K562 (cell line): Measurements from ENCODE around the gene ATM. TPM values are rescaled to one million over a fixed set of nuclear protein-coding genes. Genes with fewer than 3 reads are reported as not detected.

Source experiments
- HNRNPK ChIP-seq: fragments of 200-400 bp; formaldehyde crosslinking; IDR thresholded peaks from one replicate; pipeline ENCODE4 v1.6.1; 2018; ENCODE audit warnings: mild to moderate bottlenecking, low read depth, low read length; ENCODE audit not compliant: poor library complexity, severe bottlenecking
- NFE2L1 ChIP-seq: fragments of 450-650 bp; IDR thresholded peaks from 2 replicates; pipeline ENCODE4 v1.6.1; 2016; ENCODE audit warnings: missing genetic modification characterization, low read depth, mild to moderate bottlenecking, missing compliant biosample characterization, moderate library complexity, borderline replicate concordance
- PCBP2 ChIP-seq: fragments of 200-400 bp; formaldehyde crosslinking; IDR thresholded peaks from 2 replicates; pipeline ENCODE4 v1.6.1; 2018; ENCODE audit warnings: low read length, low read depth, mild to moderate bottlenecking, moderate library complexity; ENCODE audit not compliant: poor library complexity, severe bottlenecking
- POLR3G ChIP-seq: IDR thresholded peaks from 2 replicates; pipeline ENCODE4 v1.6.1; 2011; ENCODE audit not compliant: insufficient read length, insufficient replicate concordance; ENCODE audit errors: extremely low read depth
- RBBP5 ChIP-seq: fragments of 200-600 bp; sonication (generic); IDR thresholded peaks from 2 replicates; pipeline ENCODE4 v1.6.1; 2012; ENCODE audit warnings: borderline replicate concordance, mild to moderate bottlenecking, low read length, control low read depth, inconsistent platforms; ENCODE audit not compliant: insufficient read depth, poor library complexity, severe bottlenecking
- SOX6 ChIP-seq: fragments of 450-650 bp; IDR thresholded peaks from 2 replicates; pipeline ENCODE4 v1.6.1; 2014; ENCODE audit warnings: mild to moderate bottlenecking
- U2AF1 ChIP-seq: fragments of 200-400 bp; formaldehyde crosslinking; optimal IDR thresholded peaks from 2 replicates; pipeline ENCODE3; 2017; ENCODE audit warnings: mild to moderate bottlenecking, low read depth, low read length, moderate library complexity
- XRCC3 ChIP-seq: fragments of 450-650 bp; IDR thresholded peaks from 2 replicates; pipeline ENCODE4 v1.6.1; 2017; ENCODE audit warnings: mild to moderate bottlenecking, moderate library complexity
- YBX1 ChIP-seq: fragments of 450-650 bp; IDR thresholded peaks from 2 replicates; pipeline ENCODE4 v1.7.1; 2016; ENCODE audit warnings: mild to moderate bottlenecking
- ZNF184 ChIP-seq: sonication (generic); formaldehyde crosslinking; IDR thresholded peaks from 2 replicates; pipeline ENCODE4 v1.5.0; 2020; ENCODE audit warnings: missing genetic modification reagents
- ZNF354B ChIP-seq: fragments of 250-450 bp; sonication (Bioruptor Pico); IDR thresholded peaks from 2 replicates; pipeline ENCODE4 v1.4.0; 2020
- ZNF431 ChIP-seq: sonication (generic); formaldehyde crosslinking; IDR thresholded peaks from 2 replicates; pipeline ENCODE4 v1.8.0; 2022; ENCODE audit warnings: mild to moderate bottlenecking, missing genetic modification reagents
- ZNF699 ChIP-seq: fragments of 250-450 bp; sonication (Bioruptor Pico); IDR thresholded peaks from 2 replicates; pipeline ENCODE4 v1.8.0; 2021; ENCODE audit warnings: mild to moderate bottlenecking, moderate library complexity; ENCODE audit not compliant: insufficient replicate concordance
- polyA plus RNA-seq, 8 experiments: library from polyadenylated mRNA; depleted of rRNA in 4 of 8; stranded (reverse) in 5 of 8; unstranded in 3 of 8; fragments of >200 nt; fragmentation: Nextera tagmentation in 2 of 8; fragmentation: Illumina TruSeq in 1 of 8; extraction: Ambion mirVana in 2 of 8; extraction: Trizol in 1 of 8; gene quantifications; 2 replicates each; pipeline versions ENCODE4 v1.2.1 to v1.2.3, GENCODE V29; 2011 to 2014; ENCODE audit warnings: inconsistent platforms in 1 of 8, missing spikeins in 1 of 8
- total RNA-seq, 7 experiments: library from RNA; depleted of rRNA in 6 of 7; stranded (reverse); fragments of >200 nt in 6 of 7; fragmentation: Illumina TruSeq in 2 of 7; extraction: Trizol in 2 of 7; gene quantifications; 2 replicates each; pipeline versions ENCODE4 v1.2.1 to v1.2.3, GENCODE V29; 2011 to 2021; ENCODE audit warnings: low replicate concordance in 1 of 7
- TF ChIP-seq, protein P1 (sequence below): fragments of 150-350 bp; IDR thresholded peaks from 2 replicates; pipeline ENCODE4 v1.6.1; 2014; ENCODE audit warnings: low read depth, mild to moderate bottlenecking, low read length, borderline replicate concordance
- TF ChIP-seq, protein P2 (sequence below): fragments of 200-800 bp; sonication (Bioruptor generic); IDR thresholded peaks from 2 replicates; pipeline ENCODE4 v1.6.1; 2017; ENCODE audit warnings: missing genetic modification characterization, missing compliant biosample characterization
- TF ChIP-seq, protein P3 (sequence below): fragments of 250-450 bp; sonication (Bioruptor Pico); IDR thresholded peaks from 2 replicates; pipeline ENCODE4 v1.8.0; 2022; ENCODE audit warnings: moderate library complexity, mild to moderate bottlenecking, inconsistent platforms
- TF ChIP-seq, protein P4 (sequence below): fragments of 250-450 bp; sonication (Bioruptor Pico); IDR thresholded peaks from 2 replicates; pipeline ENCODE4 v1.8.0; 2021; ENCODE audit warnings: moderate library complexity, mild to moderate bottlenecking, inconsistent platforms

The ATM gene
- total and polyA plus RNA-seq, 9 of the 15 experiments (the other 6 are each of a cell fraction or from before 2014, with no cell fraction given) = 8.3 to 46.8 (median 26.2) TPM

DNA sequence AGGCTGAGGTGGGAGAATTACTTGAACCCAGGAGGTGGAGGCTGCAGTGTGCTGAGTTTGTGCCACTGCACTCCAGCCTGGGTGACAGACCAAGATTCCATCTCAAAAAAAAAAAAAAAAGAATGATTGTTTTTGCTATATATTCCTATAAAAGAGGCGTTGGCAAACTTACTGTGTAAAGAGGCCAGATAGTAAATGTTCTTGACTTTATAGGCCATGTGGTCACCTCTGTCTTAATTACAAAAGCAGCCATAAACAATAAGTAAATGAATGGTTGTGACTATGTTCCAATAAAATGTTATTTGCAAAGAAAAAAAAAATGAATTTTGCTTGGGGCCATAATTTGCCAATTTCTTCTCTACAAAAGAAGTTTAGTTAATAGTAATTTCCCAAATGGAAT, 12.3 kb downstream of the ATM start (continued):
- TF ChIP-seq ZNF354B (CRISPR knock-in tag) (no peak), NFE2L1 (tag) (no peak), POLR3G (no peak), XRCC3 (no peak), YBX1 (no peak), ZNF699 (CRISPR knock-in tag) (no peak), ZNF431 (CRISPR knock-in tag) (no peak), SOX6 (no peak), U2AF1 (no peak), PCBP2 (no peak), ZNF184 (no peak), HNRNPK (no peak), RBBP5 (no peak)
- TF ChIP-seq, protein P1, sequence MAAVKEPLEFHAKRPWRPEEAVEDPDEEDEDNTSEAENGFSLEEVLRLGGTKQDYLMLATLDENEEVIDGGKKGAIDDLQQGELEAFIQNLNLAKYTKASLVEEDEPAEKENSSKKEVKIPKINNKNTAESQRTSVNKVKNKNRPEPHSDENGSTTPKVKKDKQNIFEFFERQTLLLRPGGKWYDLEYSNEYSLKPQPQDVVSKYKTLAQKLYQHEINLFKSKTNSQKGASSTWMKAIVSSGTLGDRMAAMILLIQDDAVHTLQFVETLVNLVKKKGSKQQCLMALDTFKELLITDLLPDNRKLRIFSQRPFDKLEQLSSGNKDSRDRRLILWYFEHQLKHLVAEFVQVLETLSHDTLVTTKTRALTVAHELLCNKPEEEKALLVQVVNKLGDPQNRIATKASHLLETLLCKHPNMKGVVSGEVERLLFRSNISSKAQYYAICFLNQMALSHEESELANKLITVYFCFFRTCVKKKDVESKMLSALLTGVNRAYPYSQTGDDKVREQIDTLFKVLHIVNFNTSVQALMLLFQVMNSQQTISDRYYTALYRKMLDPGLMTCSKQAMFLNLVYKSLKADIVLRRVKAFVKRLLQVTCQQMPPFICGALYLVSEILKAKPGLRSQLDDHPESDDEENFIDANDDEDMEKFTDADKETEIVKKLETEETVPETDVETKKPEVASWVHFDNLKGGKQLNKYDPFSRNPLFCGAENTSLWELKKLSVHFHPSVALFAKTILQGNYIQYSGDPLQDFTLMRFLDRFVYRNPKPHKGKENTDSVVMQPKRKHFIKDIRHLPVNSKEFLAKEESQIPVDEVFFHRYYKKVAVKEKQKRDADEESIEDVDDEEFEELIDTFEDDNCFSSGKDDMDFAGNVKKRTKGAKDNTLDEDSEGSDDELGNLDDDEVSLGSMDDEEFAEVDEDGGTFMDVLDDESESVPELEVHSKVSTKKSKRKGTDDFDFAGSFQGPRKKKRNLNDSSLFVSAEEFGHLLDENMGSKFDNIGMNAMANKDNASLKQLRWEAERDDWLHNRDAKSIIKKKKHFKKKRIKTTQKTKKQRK = no peak
- TF ChIP-seq, protein P2, sequence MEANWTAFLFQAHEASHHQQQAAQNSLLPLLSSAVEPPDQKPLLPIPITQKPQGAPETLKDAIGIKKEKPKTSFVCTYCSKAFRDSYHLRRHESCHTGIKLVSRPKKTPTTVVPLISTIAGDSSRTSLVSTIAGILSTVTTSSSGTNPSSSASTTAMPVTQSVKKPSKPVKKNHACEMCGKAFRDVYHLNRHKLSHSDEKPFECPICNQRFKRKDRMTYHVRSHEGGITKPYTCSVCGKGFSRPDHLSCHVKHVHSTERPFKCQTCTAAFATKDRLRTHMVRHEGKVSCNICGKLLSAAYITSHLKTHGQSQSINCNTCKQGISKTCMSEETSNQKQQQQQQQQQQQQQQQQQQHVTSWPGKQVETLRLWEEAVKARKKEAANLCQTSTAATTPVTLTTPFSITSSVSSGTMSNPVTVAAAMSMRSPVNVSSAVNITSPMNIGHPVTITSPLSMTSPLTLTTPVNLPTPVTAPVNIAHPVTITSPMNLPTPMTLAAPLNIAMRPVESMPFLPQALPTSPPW (CRISPR knock-in tag) = no peak
- TF ChIP-seq, protein P3, sequence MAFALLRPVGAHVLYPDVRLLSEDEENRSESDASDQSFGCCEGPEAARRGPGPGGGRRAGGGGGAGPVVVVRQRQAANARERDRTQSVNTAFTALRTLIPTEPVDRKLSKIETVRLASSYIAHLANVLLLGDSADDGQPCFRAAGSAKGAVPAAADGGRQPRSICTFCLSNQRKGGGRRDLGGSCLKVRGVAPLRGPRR (CRISPR knock-in tag) = no peak
- TF ChIP-seq, protein P4, sequence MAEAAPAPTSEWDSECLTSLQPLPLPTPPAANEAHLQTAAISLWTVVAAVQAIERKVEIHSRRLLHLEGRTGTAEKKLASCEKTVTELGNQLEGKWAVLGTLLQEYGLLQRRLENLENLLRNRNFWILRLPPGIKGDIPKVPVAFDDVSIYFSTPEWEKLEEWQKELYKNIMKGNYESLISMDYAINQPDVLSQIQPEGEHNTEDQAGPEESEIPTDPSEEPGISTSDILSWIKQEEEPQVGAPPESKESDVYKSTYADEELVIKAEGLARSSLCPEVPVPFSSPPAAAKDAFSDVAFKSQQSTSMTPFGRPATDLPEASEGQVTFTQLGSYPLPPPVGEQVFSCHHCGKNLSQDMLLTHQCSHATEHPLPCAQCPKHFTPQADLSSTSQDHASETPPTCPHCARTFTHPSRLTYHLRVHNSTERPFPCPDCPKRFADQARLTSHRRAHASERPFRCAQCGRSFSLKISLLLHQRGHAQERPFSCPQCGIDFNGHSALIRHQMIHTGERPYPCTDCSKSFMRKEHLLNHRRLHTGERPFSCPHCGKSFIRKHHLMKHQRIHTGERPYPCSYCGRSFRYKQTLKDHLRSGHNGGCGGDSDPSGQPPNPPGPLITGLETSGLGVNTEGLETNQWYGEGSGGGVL (CRISPR knock-in tag) = no peak
